IMR-90 (cell line): ENCODE data around the gene SLC16A2. TPM values are rescaled to one million over a fixed set of nuclear protein-coding genes. Genes with fewer than 3 reads are reported as not detected.

Source experiments
- ATAC-seq: fragments of 200-7000 bp; cut with Tn5 transposase; 2 replicates; pipeline ENCODE4 v1.9.1; 2020; ENCODE audit warnings: low read depth, mild to moderate bottlenecking, moderate library complexity
- BruUV-seq: library from RNA; stranded (reverse); fragments of 400-500 nt; replicated peaks from 2 replicates; lab custom pipeline; 2021; lab: Mats Ljungman, UMichigan
- CTCF ChIA-PET: fragments of 300-600 bp; formaldehyde crosslinking; extraction: SDS; loops from one replicate; lab custom pipeline; 2021; ENCODE audit warnings: antibody characterized with exemption; lab: Yijun Ruan, JAX
- POLR2A ChIA-PET: fragments of 300-600 bp; sonication (Branson Sonifier 250); formaldehyde crosslinking; loops from one replicate; lab custom pipeline; 2022; ENCODE audit warnings: antibody characterized with exemption; ENCODE audit not compliant: unreplicated experiment; lab: Charles Lee
- DNase-seq: peaks from one replicate; pipeline ENCODE4 v3.0.0; 2013
- H2AFZ ChIP-seq: replicated peaks from 2 replicates; pipeline ENCODE3; 2013; ENCODE audit warnings: low read length, mild to moderate bottlenecking; ENCODE audit not compliant: poor library complexity
- H2AK5ac ChIP-seq: 2 replicates; pipeline ENCODE4 v1.6.1; 2013; ENCODE audit warnings: low read depth, low read length, inconsistent platforms
- H2AK9ac ChIP-seq: replicated peaks from 2 replicates; pipeline ENCODE3; 2013; ENCODE audit warnings: mild to moderate bottlenecking, low read depth, low read length, moderate library complexity; ENCODE audit not compliant: poor library complexity
- H2BK120ac ChIP-seq: 2 replicates; pipeline ENCODE4 v1.6.1; 2013; ENCODE audit warnings: low read depth, low read length, inconsistent platforms
- H2BK15ac ChIP-seq: 3 replicates; pipeline ENCODE4 v1.6.1; 2013; ENCODE audit warnings: low read depth, low read length, inconsistent platforms
- H2BK20ac ChIP-seq: 2 replicates; pipeline ENCODE4 v1.6.1; 2013; ENCODE audit warnings: low read depth, mild to moderate bottlenecking, inconsistent platforms, low read length, moderate library complexity
- H2BK5ac ChIP-seq: 2 replicates; pipeline ENCODE4 v1.6.1; 2013; ENCODE audit warnings: mild to moderate bottlenecking, low read depth, low read length, inconsistent platforms; ENCODE audit not compliant: poor library complexity, severe bottlenecking
- H3K14ac ChIP-seq: replicated peaks from 2 replicates; pipeline ENCODE4 v1.6.1; 2013; ENCODE audit warnings: low read depth, low read length, inconsistent platforms
- H3K18ac ChIP-seq: 2 replicates; pipeline ENCODE4 v1.6.1; 2013; ENCODE audit warnings: low read depth, low read length, control low read depth
- H3K23ac ChIP-seq: 2 replicates; pipeline ENCODE4 v1.6.1; 2013; ENCODE audit warnings: low read depth, low read length, inconsistent platforms
- H3K27ac ChIP-seq: 2 replicates; pipeline ENCODE4 v1.5.1; 2013; ENCODE audit warnings: mild to moderate bottlenecking, control low read depth, low read length; ENCODE audit not compliant: insufficient read depth
- H3K27me3 ChIP-seq: 2 replicates; pipeline ENCODE4 v1.6.1; 2013; ENCODE audit warnings: low read length; ENCODE audit not compliant: control insufficient read depth, insufficient read depth
- H3K36me3 ChIP-seq: 2 replicates; pipeline ENCODE4 v1.6.1; 2013; ENCODE audit warnings: low read length, mixed read lengths; ENCODE audit not compliant: control insufficient read depth, insufficient read depth
- H3K4ac ChIP-seq: 2 replicates; pipeline ENCODE4 v1.6.1; 2013; ENCODE audit warnings: low read depth, low read length, inconsistent platforms
- H3K4me1 ChIP-seq: 2 replicates; pipeline ENCODE4 v1.6.1; 2013; ENCODE audit warnings: low read length, mixed read lengths; ENCODE audit not compliant: control insufficient read depth, insufficient read depth
- H3K4me2 ChIP-seq: 2 replicates; pipeline ENCODE4 v1.6.1; 2013; ENCODE audit warnings: low read depth, mild to moderate bottlenecking, control low read depth, low read length, moderate library complexity
- H3K4me3 ChIP-seq: 2 replicates; pipeline ENCODE4 v1.5.1; 2013; ENCODE audit warnings: low read depth, mild to moderate bottlenecking, control low read depth, low read length, moderate library complexity; ENCODE audit not compliant: insufficient read depth
- H3K56ac ChIP-seq: 2 replicates; pipeline ENCODE4 v1.6.1; 2013; ENCODE audit warnings: low read length, inconsistent platforms; ENCODE audit not compliant: insufficient read depth; ENCODE audit errors: extremely low read depth
- H3K79me1 ChIP-seq, 2 experiments: 2 replicates each; pipeline ENCODE4 v1.6.1; 2013; ENCODE audit warnings: low read length in 2 of 2, inconsistent platforms in 1 of 2, low read depth in 1 of 2
- H3K9ac ChIP-seq: 2 replicates; pipeline ENCODE4 v1.6.1; 2013; ENCODE audit warnings: low read depth, low read length, control low read depth
- H3K9me1 ChIP-seq: 2 replicates; pipeline ENCODE4 v1.6.1; 2013; ENCODE audit warnings: low read length, inconsistent platforms; ENCODE audit not compliant: insufficient read depth
- H3K9me3 ChIP-seq: 2 replicates; pipeline ENCODE4 v1.6.1; 2013; ENCODE audit warnings: low read length; ENCODE audit not compliant: control insufficient read depth, insufficient read depth
- H4K20me1 ChIP-seq: 2 replicates; pipeline ENCODE4 v1.6.1; 2013; ENCODE audit warnings: low read length, inconsistent platforms; ENCODE audit not compliant: insufficient read depth
- H4K5ac ChIP-seq: 2 replicates; pipeline ENCODE4 v1.6.1; 2013; ENCODE audit warnings: mild to moderate bottlenecking, low read depth, low read length, control low read depth
- H4K8ac ChIP-seq, 2 experiments: 2 replicates each; pipeline ENCODE4 v1.6.1; 2013; ENCODE audit warnings: low read depth in 2 of 2, low read length in 2 of 2, control low read depth in 1 of 2, inconsistent platforms in 1 of 2
- H4K91ac ChIP-seq: 2 replicates; pipeline ENCODE4 v1.6.1; 2013; ENCODE audit warnings: low read depth, low read length, inconsistent platforms; ENCODE audit not compliant: insufficient read depth
- BHLHE40 ChIP-seq: fragments of 150-350 bp; IDR thresholded peaks from 2 replicates; pipeline ENCODE4 v1.6.1; 2016; ENCODE audit warnings: mild to moderate bottlenecking, low read depth, low read length
- CEBPB ChIP-seq: IDR thresholded peaks from 2 replicates; pipeline ENCODE4 v1.6.1; 2012; ENCODE audit warnings: low read depth, low read length, improper control_type of control experiment
- CHD1 ChIP-seq: IDR thresholded peaks from 2 replicates; pipeline ENCODE4 v1.6.1; 2012; ENCODE audit warnings: low read depth, low read length, improper control_type of control experiment
- CTCF ChIP-seq: conservative IDR thresholded peaks from 2 replicates; pipeline ENCODE4 v1.5.1; 2012; ENCODE audit warnings: mild to moderate bottlenecking, low read depth, low read length, improper control_type of control experiment
- ELK1 ChIP-seq: fragments of 150-350 bp; IDR thresholded peaks from 2 replicates; pipeline ENCODE4 v1.6.1; 2016; ENCODE audit warnings: low read depth, mild to moderate bottlenecking, low read length, moderate library complexity, borderline replicate concordance
- FOS ChIP-seq: fragments of 150-350 bp; IDR thresholded peaks from 2 replicates; pipeline ENCODE4 v1.6.1; 2016; ENCODE audit warnings: low read depth, low read length
- MAZ ChIP-seq: IDR thresholded peaks from 2 replicates; pipeline ENCODE4 v1.6.1; 2012; ENCODE audit warnings: low read depth, mild to moderate bottlenecking, low read length, improper control_type of control experiment, moderate library complexity, borderline replicate concordance
- MXI1 ChIP-seq: IDR thresholded peaks from 2 replicates; pipeline ENCODE4 v1.6.1; 2012; ENCODE audit warnings: low read depth, mild to moderate bottlenecking, low read length, moderate library complexity, borderline replicate concordance
- NFE2L2 ChIP-seq: fragments of 150-350 bp; IDR thresholded peaks from 2 replicates; pipeline ENCODE4 v1.6.1; 2016; ENCODE audit warnings: low read depth, mild to moderate bottlenecking, low read length
- POLR2A ChIP-seq: IDR thresholded peaks from 2 replicates; pipeline ENCODE4 v1.6.1; 2012; ENCODE audit warnings: mild to moderate bottlenecking, low read depth, low read length
- RAD21 ChIP-seq: IDR thresholded peaks from 2 replicates; pipeline ENCODE4 v1.6.1; 2012; ENCODE audit warnings: low read length, improper control_type of control experiment
- RCOR1 ChIP-seq: IDR thresholded peaks from 2 replicates; pipeline ENCODE4 v1.6.1; 2012; ENCODE audit warnings: mild to moderate bottlenecking, low read length, improper control_type of control experiment; ENCODE audit not compliant: insufficient replicate concordance
- SMC3 ChIP-seq: fragments of 150-350 bp; IDR thresholded peaks from 2 replicates; pipeline ENCODE4 v1.6.1; 2016; ENCODE audit warnings: low read depth, mild to moderate bottlenecking, antibody characterized with exemption, low read length, moderate library complexity
- USF2 ChIP-seq: fragments of 150-350 bp; IDR thresholded peaks from 2 replicates; pipeline ENCODE4 v1.6.1; 2017; ENCODE audit warnings: mild to moderate bottlenecking, antibody characterized with exemption, low read length, low read depth
- WGBS, 2 experiments: methylation state at CpG; one replicate each; pipeline versions ENCODE4 v1.1.5 to v1.1.7; 2013; ENCODE audit warnings: missing lambda C conversion rate in 2 of 2; ENCODE audit not compliant: insufficient read length in 1 of 2; ENCODE audit errors: extremely low coverage in 2 of 2; 5-methylcytosine and 5-hydroxymethylcytosine counted together
- dilution Hi-C: fragments of 300-500 bp; cut with HindIII; formaldehyde crosslinking; loops from one replicate; pipeline ENCODE4 v1.14.3; 2018; ENCODE audit warnings: low sequenced_read_pairs; ENCODE audit not compliant: unreplicated experiment
- in situ Hi-C: fragments of 300-500 bp; cut with MboI; formaldehyde crosslinking; loops from 3 replicates; pipeline ENCODE4 v1.14.3; 2019; ENCODE audit warnings: low sequenced_read_pairs, inconsistent platforms, mixed read lengths
- intact Hi-C: fragments of 100-400 bp; cut with micrococcal nuclease; formaldehyde crosslinking; loops from 2 replicates; pipeline ENCODE4 v1.10.0; 2022
- polyA plus RNA-seq, 3 experiments: library from polyadenylated mRNA; depleted of rRNA; stranded (reverse); fragments of >200 nt; gene quantifications; 2 replicates each; pipeline ENCODE4 v1.2.3, GENCODE V29; 2012; ENCODE audit warnings: low replicate concordance in 1 of 3
- total RNA-seq: library from RNA; depleted of rRNA; stranded (reverse); fragments of >200 nt; gene quantifications from 2 replicates; pipeline ENCODE4 v1.2.3, GENCODE V29; 2012

SLC16A2 gene
- total and polyA plus RNA-seq, 2 of the 4 experiments (the other 2 are of a cell fraction), result 6.1 to 23.8 TPM

GRCh38 chrX:74405973-74406489 lies 15.3 kb upstream of the SLC16A2 start:
- no peak overlapping the region for H3K4me3 ChIP-seq
- intact Hi-C loops, result no loop called here
- H3K36me3 ChIP-seq, result no peaks in the 10 kb centered on the region
- POLR2A ChIA-PET, result no interaction called here
- H2AFZ ChIP-seq, result no peak overlapping the region
- no peak overlapping the region for H2BK120ac ChIP-seq
- H3K27me3 ChIP-seq, result peaks cover 2% of the 10 kb centered on the region
- no peak overlapping the region for H4K8ac ChIP-seq
- H2BK15ac ChIP-seq, result no peak overlapping the region
- DNase-seq (no peak), ATAC-seq (no peak)
- H3K18ac ChIP-seq, result no peak overlapping the region
- no peak overlapping the region for H2BK20ac ChIP-seq
- H3K56ac ChIP-seq, result no peak overlapping the region
- TF ChIP-seq MXI1 (no peak), NFE2L2 (no peak), CTCF (no peak), CHD1 (no peak), SMC3 (no peak), POLR2A (no peak), BHLHE40 (no peak), ELK1 (no peak), MAZ (no peak), RCOR1 (no peak), USF2 (no peak), FOS (no peak), RAD21 (no peak), CEBPB (no peak)
- no peaks in the 10 kb centered on the region for H3K4me1 ChIP-seq
- H2AK5ac ChIP-seq, result no peak overlapping the region
- H4K5ac ChIP-seq, result no peak overlapping the region
- no peak overlapping the region for H3K23ac ChIP-seq
- CTCF ChIA-PET, result no interaction called here
- H3K27ac ChIP-seq, result no peak overlapping the region
- no peak overlapping the region for H2BK5ac ChIP-seq
- no peaks in the 10 kb centered on the region for H3K9me1 ChIP-seq
- BruUV-seq, result no TSS peak
- no peak overlapping the region for H3K4ac ChIP-seq
- no peaks in the 10 kb centered on the region for H4K20me1 ChIP-seq
- in situ Hi-C loops, result no loop called here
- no peaks in the 10 kb centered on the region for H3K9me3 ChIP-seq
- H3K14ac ChIP-seq, result no peak overlapping the region
- WGBS, 2 experiments, result no CpG with 5 or more reads among the region's 2 CpGs
- no peaks in the 10 kb centered on the region for H3K79me1 ChIP-seq
- no peak overlapping the region for H3K9ac ChIP-seq
- no peak overlapping the region for H3K4me2 ChIP-seq
- dilution Hi-C loops, result no loop called here
- H4K91ac ChIP-seq, result no peak overlapping the region
- H2AK9ac ChIP-seq, result no peak overlapping the region
